ENCODE measurements around the gene ANO8.

ANO8 gene

DNA sequence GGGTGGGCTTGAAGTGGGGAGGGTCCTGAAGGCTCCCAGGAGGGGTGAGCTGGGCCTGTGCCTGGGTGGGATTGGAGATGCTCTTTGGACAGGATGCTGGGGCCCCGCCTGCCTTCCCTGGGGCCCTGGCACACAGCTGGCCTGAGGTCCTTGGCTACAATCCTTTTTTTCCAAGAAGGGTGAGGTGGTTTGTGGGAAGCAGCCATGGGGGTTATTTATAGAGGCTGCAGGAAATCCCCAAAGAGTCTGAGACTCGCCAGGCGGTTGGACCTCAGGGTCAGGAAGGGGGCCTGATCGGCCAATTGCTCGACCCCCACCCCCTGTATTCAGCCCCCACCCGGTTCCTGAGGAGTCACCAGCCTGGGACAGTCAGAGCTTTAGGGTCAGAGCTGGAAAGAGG is 12.7 kb upstream of the ANO8 start:
- no peak for DNase-seq

- DNase-seq: peak; percentile 75
Measured at GRCh38 chr19:17346109-17346671, 11.5 kb upstream of the ANO8 start.

- DNase-seq: no peak
Measured at GRCh38 chr19:17341845-17342244, 7.2 kb upstream of the ANO8 start.

DNA sequence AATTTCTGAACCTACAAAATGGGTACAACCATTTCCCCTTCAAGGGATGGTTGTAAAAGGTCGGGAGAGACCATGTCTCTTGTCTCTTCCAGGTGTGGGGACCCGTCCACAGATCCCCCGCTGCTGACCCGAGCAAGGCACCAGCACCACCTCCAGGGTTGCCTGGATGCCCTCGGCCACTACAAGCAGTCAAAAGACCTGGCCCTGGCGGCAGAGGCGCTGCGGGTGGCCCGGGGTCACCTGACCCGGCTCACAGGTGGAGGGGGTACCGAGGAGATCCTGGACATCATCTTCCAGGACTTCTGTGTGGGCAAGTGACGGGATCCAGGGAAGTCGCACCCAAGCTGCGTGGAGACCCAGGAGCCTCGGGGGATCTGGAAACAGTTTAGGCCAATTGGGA is 6.7 kb upstream of the ANO8 start:
- no peak for DNase-seq

- DNase-seq: no peak
Measured at GRCh38 chr19:17340871-17341357, 6.3 kb upstream of the ANO8 start.

DNA sequence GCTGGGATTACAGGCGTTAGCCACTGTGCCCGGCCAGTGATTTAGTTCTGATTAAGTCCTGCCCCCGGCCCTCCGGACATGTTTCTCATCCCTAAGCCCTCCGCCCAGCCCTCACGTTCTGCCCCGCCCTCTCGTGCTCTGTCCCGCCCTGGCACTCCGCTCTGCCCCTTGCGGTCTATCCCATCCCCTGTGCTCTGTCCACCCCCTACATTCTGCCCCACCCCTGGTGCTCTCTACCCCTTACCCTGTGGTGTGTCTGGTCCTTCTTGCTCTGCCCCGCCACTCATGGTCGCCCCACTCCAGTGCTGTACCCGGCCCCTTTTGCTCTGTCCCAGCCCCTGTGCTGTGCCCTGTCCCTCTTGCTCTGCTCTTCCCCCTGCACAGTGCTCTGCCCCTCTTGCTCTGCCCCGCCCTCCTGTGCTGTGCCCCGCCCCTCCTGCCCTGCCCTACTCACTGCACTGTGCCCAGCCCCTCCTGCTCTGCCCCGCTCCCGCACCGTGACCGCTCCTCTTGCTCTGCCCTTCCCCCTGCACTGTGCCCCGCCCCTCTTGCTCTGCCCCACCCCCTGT is 5.7 kb upstream of the ANO8 start:
- DNase-seq: no peak

DNA sequence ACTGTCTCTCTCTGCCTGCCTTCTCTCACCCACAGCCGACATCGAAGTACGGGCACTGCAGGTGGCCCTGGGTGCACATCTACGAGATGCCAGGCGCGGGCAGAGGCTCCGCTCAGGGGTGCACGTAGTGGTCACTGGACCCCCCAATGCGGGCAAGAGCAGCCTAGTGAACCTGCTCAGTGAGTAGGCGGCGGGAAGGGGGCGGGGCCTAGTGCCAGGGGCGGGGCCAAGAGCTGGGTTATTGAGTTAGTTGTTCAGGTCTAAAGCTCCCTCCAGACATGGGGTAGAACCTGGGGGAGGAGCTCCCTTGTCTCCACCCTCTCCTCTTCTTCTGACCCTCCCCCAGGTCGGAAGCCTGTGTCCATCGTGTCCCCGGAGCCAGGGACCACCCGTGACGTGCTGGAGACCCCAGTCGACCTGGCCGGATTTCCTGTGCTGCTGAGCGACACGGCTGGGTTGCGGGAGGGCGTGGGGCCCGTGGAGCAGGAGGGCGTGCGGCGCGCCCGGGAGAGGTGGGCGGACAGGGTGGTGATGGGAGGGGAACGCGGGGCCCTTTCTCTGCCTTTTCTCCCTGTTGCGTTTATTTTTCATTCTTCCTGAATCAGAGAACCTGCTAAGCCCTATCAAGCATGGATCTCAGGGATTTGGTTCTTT is 4.6 kb upstream of the ANO8 start:
- no peak for DNase-seq

GRCh38 chr19:17338433-17339078 is 3.9 kb upstream of the ANO8 start:
- no peak for DNase-seq

GRCh38 chr19:17337675-17338432 is 3.2 kb upstream of the ANO8 start:
- DNase-seq: peak; percentile 60

DNA sequence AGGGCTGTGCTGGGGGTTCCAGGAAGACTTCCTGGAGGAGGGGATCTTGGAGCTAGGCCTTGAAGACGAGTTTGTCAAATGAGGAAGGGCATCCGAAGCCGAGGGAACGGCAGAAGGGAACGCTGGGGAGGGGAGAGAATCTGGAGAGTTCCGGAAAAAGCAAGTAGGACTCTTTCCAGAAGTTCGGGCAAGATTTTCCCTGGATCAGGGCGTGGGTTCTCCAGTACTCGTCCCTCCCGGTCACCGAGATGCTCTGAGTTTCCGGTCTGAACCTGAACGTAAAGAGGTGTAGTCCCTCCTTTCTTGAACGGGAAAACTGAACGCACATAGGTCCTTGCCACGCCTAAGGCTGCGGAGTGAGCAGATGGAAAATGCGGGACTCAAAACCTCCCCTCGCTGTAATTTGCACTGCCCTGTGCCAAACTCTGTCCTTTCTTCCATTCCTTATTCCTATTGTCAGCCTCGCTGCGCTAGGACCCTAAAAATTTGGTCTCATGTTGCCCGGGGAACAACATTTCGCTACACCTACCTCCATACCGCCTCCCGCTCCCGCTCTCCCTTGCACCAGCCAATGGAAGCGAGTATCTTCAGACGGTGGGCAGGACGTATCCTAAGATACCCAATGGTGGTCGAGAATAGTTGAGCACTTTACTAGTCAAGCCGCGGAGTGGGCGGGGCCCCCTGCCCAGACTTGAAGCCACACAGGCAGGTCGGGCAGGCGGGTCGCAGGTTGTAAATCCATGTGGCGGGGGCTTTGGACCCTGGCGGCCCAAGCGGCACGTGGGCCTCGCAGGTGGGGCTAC is 2.4 kb upstream of the ANO8 start, which contains the start of gene GTPBP3:
TSS of gene GTPBP3 (plus strand) at position 682 of the 803 bp plus-strand sequence. CDS start at position 741, 59 bp downstream.
- DNase-seq: peak; percentile 99

DNA sequence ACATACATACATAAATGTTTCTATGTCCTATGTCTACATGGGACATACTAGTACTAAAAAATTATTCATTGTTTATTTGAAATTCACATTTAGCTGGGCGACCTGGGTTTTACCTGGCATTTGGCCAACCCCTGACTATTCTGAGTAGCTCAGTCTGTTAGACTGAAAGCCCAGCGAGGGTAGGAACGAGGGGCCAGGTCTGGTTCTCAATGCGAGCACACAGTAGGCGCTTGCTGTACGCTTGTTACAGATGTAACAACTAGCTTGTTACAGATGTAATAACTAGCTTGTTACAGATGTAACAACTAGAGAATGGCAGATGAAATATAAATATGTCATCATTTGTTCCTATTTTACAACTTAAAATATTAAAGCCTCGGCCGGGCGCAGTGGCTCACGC is 920 bp upstream of the ANO8 start:
- DNase-seq: no peak

DNA sequence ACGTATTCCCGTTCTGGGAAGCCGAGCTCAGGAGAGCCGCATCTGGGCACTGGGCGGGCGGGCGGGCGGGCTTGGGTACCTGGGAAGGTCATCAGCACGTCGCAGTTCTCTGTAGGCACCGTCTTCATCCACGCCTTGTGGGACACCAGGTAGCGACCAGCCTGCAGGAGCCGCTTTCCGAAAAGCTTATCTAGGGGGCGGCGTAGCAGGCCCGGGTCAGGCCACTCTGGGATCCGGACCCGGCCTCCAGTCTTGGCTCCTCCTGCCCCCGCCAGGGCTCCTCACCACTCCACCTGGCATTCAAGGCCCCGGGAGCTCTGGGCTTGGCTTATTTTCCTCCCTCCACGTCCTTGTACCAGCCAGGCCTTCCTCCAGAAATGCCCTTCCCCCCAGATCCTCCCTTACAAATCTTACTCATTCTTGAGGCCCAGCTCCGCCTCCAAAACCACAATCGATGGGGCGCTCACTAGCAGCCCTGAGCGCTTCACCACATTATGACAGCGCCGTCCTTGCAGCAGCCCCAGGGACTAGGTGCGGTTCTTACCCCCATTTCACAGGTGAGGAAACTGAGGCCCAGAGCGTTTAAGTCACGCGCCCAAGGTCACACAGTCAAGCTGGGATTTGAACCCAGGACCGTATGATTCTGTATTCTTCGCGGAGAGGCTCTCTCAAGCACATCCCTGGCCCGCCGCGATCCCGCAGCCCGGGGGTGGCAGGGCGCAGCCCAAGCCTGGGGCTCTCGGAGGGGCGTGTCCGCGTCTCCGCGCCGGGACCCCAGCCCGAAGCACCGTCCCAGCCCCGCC is 843 bp downstream of the ANO8 start:
- peak; percentile 81 for DNase-seq

GRCh38 chr19:17332677-17333581 is 1.7 kb downstream of the ANO8 start:
- DNase-seq: peak; percentile 31

DNA sequence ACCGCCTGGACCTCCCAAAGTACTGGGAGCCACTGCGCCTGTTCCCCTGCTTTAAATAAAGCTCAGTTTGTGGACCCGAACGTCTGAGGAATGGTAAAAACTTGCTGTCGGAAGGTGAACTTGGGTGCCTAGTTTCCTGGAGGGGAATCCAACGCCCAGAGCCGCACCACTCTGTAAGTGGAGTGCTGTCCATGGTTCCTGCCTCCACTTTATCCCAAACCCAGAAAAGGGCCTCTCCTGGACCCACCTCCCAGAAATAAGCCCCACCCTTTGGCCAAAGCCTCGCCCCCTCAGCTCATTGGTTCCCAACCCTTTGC is 2.3 kb downstream of the ANO8 start:
- no peak for DNase-seq

GRCh38 chr19:17331045-17331558 is 3.6 kb downstream of the ANO8 start:
- no peak for DNase-seq

DNA sequence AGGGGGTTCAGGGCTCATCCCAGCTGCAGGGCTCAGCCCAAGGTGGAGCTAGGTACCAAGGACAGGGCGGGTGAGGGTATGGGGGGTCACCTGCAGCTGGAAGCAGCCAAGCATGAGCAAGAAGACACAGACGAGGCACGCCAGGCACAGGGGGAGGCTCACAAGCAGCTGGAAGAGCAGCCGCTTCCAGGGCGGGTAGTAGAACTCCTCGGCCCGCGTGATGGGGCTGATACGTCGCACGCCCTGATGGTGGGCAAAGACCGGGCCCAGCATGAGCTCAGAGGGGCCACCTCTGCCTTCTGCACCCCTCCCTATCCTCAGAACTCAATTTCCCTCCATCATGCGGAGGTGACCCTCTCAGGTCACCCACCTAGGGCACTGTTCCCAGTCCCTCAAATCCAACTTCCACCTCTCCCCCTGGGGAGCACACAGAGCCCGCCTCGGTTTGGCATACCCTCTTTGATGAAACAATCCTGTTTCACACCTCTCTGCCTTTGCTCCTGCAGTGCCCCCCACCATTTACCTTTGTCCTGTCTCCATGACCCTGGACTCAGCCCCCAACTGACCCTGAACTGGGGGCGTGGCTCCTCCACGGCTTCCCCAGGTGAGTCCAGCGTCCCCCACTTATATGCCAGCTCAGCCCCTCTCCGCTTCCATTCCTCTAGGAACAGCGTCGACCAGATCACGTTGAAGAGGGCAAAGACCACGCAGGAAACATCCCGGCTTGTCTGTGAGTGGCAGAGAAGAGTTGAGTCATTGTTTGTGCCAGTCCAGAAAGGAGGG is 4.2 kb downstream of the ANO8 start:
- no peak for DNase-seq

DNA sequence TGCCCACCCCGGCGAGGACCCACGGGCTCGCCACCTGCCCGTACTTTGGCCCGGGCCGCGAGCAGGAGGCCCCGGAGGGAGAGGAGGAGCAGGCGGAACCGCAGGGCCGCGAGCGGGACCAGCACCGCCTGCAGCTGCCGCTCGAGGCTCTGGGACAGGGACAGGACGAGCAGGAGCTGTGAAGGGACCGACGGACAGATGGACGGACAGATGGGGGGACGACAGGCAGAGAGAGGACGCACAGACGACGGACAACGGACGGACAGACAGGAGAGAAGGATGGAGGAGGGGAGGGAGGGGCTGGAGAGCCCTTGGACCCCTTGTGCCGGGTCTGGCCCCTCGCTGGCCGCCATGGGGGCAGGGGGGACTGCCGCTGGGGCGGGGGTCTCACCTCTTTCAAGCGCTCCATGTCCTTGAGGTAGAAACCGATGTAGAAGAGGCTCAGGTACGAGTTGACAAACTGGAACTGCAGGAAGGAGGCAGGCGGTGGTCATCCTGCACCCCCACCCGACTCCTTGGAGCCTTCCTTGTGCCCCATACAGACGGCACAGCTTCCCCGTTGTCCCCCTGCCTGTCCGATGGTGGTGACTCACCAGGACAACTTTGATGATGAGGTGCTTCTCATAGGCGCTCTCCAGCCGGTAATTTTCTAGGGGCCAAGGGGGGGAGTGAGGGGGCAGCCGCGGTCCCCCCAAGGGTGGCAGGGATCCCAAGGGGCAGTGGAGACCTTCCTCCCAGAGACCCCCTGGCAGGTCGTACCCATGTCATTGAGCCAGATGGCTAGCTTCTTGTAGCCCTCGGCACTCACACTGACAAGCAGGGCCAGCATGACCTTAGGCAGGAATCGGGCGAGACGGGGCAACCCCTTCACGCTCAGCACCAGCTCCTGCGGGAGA is 5.0 kb downstream of the ANO8 start:
- DNase-seq: no peak

Measured in RPMI8226 (cell line).